HS-5 (cell line): ENCODE measurements around the gene RASA3.

Experiments used
- DNase-seq: peaks from one replicate; pipeline ENCODE4 v3.0.0-alpha.2; 2012; ENCODE audit warnings: low read depth

The RASA3 gene

GRCh38 chr13:114067886-114068651, 64.4 kb downstream of the RASA3 start:
- DNase-seq, result no peak

DNA sequence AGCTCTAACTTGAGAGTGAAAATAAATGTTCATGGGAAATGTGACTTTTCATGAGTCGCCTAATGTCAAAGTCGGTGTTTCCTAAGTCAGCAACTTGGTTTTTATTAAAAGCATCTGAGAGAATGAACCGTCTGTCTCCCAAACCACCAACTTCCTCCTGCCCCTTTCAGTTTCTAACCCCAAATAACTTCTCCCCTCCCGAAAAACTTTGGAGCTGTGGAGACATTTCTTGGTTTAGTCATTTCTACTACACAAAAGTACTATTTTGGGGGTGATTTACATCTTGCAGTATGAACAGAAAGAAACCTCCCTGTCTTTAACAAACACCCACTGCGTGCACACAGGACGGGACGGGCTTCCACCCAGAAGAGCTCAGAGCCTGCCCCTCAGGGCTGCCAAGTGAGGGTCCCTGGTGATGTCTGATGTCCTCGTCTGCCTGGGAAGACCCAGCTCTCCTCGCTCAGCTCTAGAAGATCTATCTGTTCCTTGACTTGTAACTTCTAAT, 65.0 kb downstream of the RASA3 start:
- DNase-seq, result peak; percentile 25

- DNase-seq, result no peak
Measured at GRCh38 chr13:114066956-114067355, 65.5 kb downstream of the RASA3 start.

DNA sequence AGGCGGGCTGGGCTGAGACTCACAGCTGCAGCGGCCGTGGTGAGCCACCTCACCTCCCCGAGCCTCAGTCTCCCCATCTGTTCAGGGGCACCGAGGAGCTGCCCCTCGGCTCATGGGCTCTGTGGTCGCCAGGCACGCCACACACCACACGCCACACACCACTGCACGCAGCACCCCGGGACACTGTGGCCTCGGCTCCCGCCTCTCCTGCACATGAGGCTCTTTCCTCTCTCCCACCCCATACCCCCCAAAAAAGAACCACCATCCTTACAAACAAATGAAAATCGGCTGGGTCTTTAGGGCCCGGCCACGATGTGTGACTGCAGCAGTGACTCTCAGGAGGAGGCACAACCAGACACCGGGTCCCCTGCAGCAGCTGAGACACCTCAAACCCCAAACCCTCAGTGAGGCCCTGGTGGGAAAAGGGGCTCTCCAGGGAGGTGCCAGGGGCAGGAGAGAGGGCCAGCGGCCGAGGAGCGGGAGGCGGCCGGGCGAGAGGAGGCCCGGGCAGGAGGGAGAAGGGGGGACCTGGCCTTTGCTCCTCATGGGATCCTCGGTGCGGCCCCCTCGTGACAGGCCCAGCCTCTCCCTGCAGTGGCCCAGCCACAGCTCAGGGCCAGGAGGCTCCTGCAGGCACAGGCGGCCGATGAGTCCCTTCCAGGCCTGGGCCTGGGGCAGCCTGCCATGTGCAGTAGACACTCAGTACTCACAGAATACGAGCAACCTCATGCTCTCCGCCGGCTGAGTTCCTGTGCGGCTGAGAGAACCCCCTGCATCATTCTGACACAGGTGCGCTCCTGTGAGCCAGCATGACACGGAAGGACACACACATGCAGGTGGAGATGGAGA, 66.3 kb downstream of the RASA3 start:
- DNase-seq, result no peak

DNA sequence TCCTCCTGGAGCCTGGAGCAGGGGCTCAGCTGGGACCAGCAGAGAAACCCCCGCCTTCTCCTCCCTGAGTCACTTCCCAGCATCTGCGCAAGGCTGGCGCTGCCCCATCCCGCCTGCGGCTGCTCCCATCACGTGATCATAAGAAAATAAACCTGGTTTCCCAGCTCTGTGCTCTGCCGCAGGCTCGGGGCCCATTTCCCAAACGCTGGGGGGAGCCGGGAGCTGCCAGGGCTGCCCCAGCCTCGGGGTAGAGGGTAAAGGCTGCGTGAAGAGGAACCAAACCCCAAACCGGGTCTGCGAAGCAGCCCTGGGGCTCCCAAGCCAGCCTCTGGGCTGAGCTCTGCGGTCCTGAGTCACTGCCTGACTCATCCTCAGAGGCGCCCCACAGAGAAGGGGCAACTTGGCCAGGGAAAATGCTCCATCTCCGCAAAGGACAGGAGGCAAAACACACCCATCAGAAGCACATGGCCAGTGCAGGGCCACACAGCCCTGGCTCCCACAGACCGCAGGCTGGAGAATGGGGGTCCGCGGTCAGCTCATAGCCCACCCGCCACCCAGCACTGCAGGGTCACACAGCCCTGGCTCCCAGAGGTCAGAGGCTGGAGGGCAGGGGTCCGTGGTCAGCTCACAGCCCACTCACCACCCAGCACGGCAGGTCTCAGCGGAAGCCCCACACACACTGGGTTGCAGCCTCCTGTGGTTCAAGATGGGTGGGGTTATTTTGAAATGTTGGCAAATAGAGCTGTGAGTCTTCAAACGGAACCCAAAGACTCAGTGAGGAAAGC, 67.1 kb downstream of the RASA3 start:
- peak; percentile 83 for DNase-seq

GRCh38 chr13:114064450-114065140, 67.8 kb downstream of the RASA3 start:
- no peak for DNase-seq

DNA sequence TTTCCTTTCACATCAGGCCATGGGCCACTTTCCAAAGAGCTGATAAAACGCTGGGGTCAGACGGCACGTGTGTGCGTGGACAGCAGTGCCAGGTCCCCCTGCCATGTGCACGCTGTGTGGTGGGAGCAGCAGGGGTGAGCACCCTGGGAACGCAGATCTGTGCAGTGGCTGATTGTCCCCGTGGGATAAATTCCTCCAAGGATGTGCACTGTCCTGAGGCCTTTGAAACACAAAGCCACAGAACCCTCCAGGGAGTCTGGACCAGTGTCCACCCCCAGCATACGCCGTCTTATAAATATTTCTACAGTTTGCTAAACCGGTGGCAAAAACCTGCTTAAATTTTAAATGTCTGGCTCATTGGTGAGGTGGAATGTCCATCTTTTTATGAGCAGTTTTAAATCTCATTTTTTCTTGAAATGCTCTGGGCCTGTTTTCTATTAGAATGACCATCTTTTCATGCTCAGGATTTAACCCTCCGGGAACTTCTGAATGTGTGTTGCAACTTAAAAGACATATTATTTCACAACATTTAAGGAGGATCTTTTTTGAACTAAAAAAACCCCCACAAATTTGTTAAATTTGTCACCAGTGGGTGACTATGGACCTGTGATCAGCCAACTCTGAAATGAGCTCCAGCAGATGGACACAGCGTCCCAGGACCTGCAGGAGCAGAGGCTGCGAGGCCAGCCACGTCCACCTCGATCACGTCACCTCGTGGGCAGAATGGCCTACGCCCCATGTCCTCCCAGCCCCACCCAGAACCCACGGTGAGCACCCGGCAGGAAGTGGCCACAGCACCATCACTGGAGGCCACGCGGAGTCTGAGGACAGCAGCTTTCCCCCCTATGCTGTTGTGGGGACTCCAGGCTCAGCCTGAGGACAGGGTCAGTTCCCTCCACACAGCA, 68.6 kb downstream of the RASA3 start:
- DNase-seq, result no peak

GRCh38 chr13:114062754-114063153, 69.7 kb downstream of the RASA3 start:
- no peak for DNase-seq

- no peak for DNase-seq
Measured at GRCh38 chr13:114062341-114062740, 70.1 kb downstream of the RASA3 start.

- no peak for DNase-seq
Measured at GRCh38 chr13:114061744-114062143, 70.7 kb downstream of the RASA3 start.

DNA sequence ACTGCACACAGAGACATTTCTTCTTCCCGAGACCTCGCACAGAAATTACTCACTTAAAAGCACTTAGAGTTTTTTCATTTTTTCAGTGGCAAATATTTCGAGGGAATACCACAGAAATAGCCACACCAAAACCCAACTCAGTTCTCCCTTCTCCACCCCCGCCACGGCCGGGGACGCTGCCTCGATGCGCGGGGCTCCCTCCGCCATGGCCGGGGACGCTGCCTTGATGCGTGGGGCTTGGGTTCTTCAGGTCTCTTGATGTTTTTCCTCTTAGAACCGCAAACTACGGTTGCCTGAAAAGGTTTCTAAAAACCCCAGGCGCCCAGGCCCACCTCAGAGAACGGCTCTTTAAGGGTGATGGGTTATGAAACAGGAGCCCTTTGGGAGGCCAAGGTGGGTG, 71.4 kb downstream of the RASA3 start:
- DNase-seq, result no peak

- no peak for DNase-seq
Measured at GRCh38 chr13:114059946-114060860, 72.2 kb downstream of the RASA3 start.

DNA sequence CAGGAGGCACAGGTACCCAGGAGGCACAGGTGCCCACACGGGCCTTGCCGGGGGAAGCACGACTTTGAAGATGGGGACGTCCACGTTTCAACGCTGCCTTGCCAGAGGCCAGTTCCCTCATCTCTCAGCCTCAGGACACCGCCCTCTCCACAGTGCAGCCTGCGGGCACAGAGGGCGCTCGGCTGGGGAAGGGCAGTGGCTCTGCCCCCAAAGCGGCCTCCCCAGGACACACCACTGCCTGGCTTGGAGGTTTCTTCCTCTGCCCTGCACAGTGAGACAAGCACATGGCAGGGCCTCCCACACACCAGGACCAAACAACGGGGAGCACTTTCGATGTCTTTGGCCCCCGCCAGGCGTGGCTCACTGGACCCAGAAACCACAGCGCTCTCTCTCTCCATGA, 73.0 kb downstream of the RASA3 start:
- DNase-seq, result no peak

DNA sequence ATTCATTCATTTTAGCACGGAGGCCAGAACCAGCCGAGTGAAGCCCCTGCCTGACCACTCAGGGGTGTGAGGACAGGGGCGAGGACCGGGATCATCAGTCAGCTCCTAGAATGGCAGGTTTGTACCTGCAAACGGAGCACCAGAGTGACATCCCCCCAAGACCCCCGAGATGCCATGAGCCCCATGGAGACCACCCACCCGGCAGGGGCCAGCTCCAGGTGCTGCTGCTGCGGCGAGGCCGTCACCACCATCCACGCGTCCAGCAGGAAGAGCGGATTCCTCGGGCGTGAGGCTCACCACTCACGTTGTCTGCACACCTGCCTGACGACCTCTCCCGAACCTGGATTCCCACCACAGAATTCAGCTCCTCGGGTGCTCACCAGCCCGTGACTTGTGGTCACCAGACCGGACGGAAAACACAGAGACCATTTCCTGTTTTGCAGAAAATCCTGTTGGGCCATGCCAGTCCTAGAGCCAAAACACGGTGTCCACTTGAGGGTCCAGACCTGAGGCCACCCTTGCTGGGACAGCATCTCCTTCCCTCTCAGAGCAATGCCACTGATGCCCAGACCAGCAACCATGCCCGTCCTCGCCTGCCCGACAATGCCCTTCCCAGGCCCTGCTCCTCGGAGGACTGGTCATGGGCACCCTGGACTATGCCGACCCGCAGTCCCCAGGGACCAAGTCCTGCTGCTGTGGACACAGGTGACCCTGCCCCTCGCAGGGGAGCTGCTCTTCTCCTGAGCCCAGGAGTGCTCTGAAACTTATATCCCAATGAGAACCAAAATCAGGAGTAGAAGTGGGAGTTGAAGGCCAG, 74.2 kb downstream of the RASA3 start:
- no peak for DNase-seq

DNA sequence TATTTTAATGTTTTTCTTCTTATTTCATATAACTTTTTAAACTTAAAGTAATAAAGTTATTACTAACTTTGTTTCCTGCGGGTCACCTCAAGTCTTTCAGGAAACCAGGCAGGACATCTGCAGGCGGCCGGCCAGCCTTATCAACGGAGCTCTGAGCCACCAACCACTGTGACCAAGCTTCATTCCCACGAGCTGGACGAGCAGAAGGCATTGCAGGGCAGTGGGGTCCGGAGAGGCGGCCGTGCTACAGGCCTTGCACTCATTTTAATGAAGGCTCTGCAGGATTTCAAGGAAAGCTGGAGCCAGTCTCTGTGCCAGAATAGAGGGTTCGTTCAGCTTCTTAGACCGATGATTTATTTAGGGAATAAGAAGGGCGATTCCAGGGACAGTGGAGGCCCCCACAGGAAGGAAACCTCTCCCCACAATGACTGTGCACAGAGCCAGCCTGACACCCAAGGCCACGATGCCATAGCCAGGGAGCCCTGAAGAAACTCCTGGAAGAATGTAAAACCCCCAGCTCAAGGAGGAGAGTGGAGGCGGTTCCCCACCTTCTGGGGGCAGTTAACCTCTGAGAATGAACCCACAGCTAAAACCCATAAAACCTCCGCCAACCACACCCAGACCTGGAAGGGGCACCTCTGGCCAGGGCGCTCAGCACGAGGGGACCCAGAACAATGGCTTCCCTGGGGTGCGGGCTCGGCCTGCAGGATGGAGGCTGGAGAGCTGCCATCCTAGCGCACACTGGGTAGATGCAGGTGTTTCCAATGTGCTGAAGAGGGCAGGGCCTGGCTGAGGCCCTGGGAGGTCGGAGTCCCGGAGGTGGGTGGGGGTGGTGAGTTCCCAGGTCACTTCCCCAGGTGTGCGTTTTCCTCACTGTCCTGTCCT, 75.0 kb downstream of the RASA3 start:
- DNase-seq, result no peak

DNA sequence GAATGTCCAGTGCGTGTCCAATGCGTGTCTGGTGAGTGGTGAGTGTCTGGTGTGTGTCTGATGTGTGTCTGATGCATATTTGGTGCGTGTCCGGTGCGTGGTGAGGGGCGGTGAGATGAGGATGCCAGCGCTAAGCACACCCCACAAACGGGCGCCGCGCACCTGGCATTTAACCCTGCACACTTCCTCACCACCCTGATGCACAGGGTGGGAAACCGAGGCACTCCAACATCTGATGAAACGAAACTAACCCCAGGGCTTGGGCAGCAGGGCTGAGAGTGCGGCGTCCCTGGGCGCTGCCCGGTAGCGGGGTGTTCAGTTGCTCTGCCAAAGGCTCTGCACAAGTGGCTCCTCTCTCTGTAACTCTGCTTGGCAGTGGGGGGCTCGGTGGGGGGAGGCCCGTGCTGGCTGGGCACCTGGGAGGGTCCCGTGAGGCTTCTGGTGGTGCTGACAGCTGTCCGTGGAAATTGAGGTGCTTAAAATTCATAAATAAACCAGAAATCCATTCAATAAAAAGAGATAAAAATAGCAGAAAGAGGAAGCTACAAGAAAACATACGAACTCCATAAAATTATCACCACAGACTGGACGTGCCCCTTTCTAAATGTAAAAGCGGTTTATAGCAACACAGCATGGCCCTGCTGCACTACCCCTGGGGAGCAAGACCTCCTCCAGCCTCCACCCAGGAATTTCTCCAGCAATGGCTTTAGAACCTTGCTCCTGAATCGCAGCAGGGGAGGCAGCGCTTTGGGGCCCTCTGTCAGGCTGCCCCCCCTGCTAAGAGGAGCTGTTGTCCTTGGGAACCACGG, 76.0 kb downstream of the RASA3 start:
- no peak for DNase-seq

GRCh38 chr13:114055766-114056165, 76.7 kb downstream of the RASA3 start:
- no peak for DNase-seq
